Stomach (tissue), 9 donors: ENCODE data around the gene NDUFB7. TPM values are rescaled to one million over a fixed set of nuclear protein-coding genes. Genes with fewer than 3 reads are reported as not detected.
"Not testable (repeated sequence)": the region's sequence is repeated elsewhere in the genome, so short reads cannot be mapped to it uniquely, and the experiment has no call there.

Experiments used
- DNase-seq, 2 donors: peaks; one replicate each; pipeline versions ENCODE4 v3.0.0 to v3.0.0-alpha.2; 2013 to 2019
- H3K27ac ChIP-seq, 5 donors: fragments of 200-600 bp in 4 of 5; sonication (generic) in 4 of 5; one replicate each; pipeline ENCODE4 v1.5.1; 2013 to 2019; ENCODE audit warnings: mild to moderate bottlenecking in 1 of 5, moderate library complexity in 1 of 5
- H3K27me3 ChIP-seq, 3 donors: fragments of 200-600 bp; sonication (generic); one replicate each; pipeline ENCODE4 v1.5.1; 2017 to 2019; ENCODE audit warnings: mixed run types in 1 of 3
- H3K36me3 ChIP-seq, 4 donors: fragments of 200-600 bp; sonication (generic); 1 replicate in 3 of 4; 2 replicates in 1 of 4; pipeline ENCODE4 v1.5.1; 2016 to 2019
- H3K4me1 ChIP-seq, 4 donors: fragments of 200-600 bp; sonication (generic); one replicate each; pipeline ENCODE4 v1.5.1; 2016 to 2019
- H3K4me3 ChIP-seq, 4 donors: fragments of 200-600 bp; sonication (generic) in 3 of 4; one replicate each; pipeline ENCODE4 v1.5.1; 2016 to 2019; ENCODE audit warnings: mild to moderate bottlenecking in 1 of 4
- H3K9me3 ChIP-seq, 4 donors: fragments of 200-600 bp; sonication (generic); one replicate each; pipeline ENCODE4 v1.5.1; 2016 to 2019
- EP300 ChIP-seq: sonication (generic); formaldehyde crosslinking; IDR thresholded peaks from one replicate; pipeline ENCODE4 v1.6.1; 2017; ENCODE audit warnings: antibody characterized with exemption
- POLR2A ChIP-seq, 4 donors: fragments of 450-650 bp; IDR thresholded peaks; one replicate each; pipeline ENCODE4 v1.6.1; 2016; ENCODE audit warnings: antibody characterized with exemption in 4 of 4, control low read depth in 2 of 4, mild to moderate bottlenecking in 1 of 4, moderate library complexity in 1 of 4
- POLR2AphosphoS5 ChIP-seq, 3 donors: sonication (generic); formaldehyde crosslinking; IDR thresholded peaks; one replicate each; pipeline ENCODE4 v1.6.1; 2016; ENCODE audit warnings: antibody characterized with exemption in 3 of 3
- WGBS, 5 donors: extraction: QIAGEN DNeasy Blood & Tissue Kit in 3 of 5; methylation state at CpG; one replicate each; pipeline versions ENCODE4 v1.1.5 to v1.1.7; 2013 to 2018; 5-methylcytosine and 5-hydroxymethylcytosine counted together
- intact Hi-C: fragments of 100-400 bp; cut with DNase I; formaldehyde crosslinking; loops from one replicate; pipeline ENCODE4 v1.15.1; 2023; ENCODE audit warnings: low total_unique reads
- polyA plus RNA-seq, 3 donors: library from polyadenylated mRNA; stranded (reverse); fragments of 200-250 nt; gene quantifications; one replicate each; pipeline ENCODE4 v1.2.3, GENCODE V29; 2013
- total RNA-seq, 5 donors: library from RNA; depleted of rRNA; stranded (reverse); fragments of >200 nt; gene quantifications; one replicate each; pipeline versions ENCODE4 v1.1.0 to v1.2.3, GENCODE V29; 2014 to 2016
- TF ChIP-seq, protein P1 (sequence below), 7 experiments: fragments of 450-650 bp in 4 of 7; fragments of 200-600 bp in 3 of 7; sonication (generic) in 3 of 7; IDR thresholded peaks; one replicate each; pipeline ENCODE4 v1.5.1; 2016 to 2019; ENCODE audit warnings: antibody characterized with exemption in 7 of 7, control low read depth in 2 of 7, mild to moderate bottlenecking in 1 of 7
- donor health status: healthy with polysubstance abuse.
- donor health status: Bipolar disorder and iron deficiency.
- donor health status: healthy.

The NDUFB7 gene
- total and polyA plus RNA-seq, 8 donors: 159 to 1,175 (median 484) TPM

DNA sequence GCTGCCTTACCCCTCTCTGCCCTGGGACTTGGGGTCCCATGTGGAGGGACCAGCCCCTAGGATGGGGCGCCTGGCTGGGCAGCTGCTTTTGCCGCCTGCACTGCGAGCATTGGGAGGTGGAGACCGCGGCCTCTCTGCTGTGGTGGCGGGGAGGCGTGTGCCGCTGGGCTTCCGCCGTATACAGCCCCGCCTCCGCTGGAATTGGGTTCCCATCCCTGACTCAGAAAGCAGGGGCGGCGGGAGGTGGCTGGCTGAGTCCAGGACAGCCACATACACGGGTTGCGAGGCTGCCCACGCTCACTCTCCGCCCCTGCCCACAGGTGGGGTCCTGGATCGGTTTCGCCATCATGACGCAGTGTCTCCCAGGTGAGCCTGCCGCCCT is 6.6 kb downstream of the NDUFB7 start:
- intact Hi-C loops: loop anchor here (10.0 kb wide), 1 partner anchor 130 kb away; the partner anchor contains the start of gene ZNF333
- TF ChIP-seq POLR2A (IDR thresholded peaks at IDR 0.05): no peak
- no peak for TF ChIP-seq EP300
- TF ChIP-seq, protein P1, sequence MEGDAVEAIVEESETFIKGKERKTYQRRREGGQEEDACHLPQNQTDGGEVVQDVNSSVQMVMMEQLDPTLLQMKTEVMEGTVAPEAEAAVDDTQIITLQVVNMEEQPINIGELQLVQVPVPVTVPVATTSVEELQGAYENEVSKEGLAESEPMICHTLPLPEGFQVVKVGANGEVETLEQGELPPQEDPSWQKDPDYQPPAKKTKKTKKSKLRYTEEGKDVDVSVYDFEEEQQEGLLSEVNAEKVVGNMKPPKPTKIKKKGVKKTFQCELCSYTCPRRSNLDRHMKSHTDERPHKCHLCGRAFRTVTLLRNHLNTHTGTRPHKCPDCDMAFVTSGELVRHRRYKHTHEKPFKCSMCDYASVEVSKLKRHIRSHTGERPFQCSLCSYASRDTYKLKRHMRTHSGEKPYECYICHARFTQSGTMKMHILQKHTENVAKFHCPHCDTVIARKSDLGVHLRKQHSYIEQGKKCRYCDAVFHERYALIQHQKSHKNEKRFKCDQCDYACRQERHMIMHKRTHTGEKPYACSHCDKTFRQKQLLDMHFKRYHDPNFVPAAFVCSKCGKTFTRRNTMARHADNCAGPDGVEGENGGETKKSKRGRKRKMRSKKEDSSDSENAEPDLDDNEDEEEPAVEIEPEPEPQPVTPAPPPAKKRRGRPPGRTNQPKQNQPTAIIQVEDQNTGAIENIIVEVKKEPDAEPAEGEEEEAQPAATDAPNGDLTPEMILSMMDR (IDR thresholded peaks at IDR 0.05): no peak
- no peak for TF ChIP-seq POLR2AphosphoS5 (IDR thresholded peaks at IDR 0.05)
- Histone ChIP-seq H3K27me3 (no peaks in the 10 kb centered on the region), H3K27ac (no peak overlapping the region), H3K9me3 (no peaks in the 10 kb centered on the region), H3K4me1 (peaks cover 13 to 56% (median 47%) of the 10 kb centered on the region in 4 donors), H3K36me3 (peaks cover 20 to 68% (median 49%) of the 10 kb centered on the region in 4 donors), H3K4me3 (no peak overlapping the region)
- WGBS, 5 donors: 88 to 93% (median 91%) methylated on average over 5 to 22 of the region's 22 CpGs
- no peak for DNase-seq

DNA sequence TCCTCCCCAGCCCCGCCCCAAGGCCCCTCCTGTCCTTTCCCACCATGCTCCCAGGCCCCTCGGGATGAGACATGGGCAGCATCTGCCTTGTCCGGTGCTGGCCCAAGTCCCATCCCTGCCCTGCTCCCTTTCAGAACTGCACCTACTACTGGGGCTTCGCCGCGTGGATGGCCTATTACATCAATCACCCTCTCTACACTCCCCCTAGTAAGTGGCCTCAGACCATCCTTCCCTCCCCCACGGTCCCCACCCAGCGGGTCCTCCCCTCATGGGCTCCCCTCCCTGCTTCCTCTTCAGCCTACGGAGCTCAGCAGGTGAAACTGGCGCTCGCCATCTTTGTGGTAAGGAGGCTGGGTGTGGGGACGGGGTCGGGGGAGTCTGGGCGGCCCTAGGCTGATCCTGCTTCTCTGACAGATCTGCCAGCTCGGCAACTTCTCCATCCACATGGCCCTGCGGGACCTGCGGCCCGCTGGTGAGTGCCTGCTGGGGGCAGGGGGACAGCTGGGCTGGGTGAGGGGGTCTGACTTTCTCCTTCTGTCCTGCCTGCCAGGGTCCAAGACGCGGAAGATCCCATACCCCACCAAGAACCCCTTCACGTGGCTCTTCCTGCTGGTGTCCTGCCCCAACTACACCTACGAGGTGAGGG is 7.1 kb downstream of the NDUFB7 start:
- intact Hi-C loops: loop anchor here (10.0 kb wide), 1 partner anchor 130 kb away; the partner anchor contains the start of gene ZNF333

DNA sequence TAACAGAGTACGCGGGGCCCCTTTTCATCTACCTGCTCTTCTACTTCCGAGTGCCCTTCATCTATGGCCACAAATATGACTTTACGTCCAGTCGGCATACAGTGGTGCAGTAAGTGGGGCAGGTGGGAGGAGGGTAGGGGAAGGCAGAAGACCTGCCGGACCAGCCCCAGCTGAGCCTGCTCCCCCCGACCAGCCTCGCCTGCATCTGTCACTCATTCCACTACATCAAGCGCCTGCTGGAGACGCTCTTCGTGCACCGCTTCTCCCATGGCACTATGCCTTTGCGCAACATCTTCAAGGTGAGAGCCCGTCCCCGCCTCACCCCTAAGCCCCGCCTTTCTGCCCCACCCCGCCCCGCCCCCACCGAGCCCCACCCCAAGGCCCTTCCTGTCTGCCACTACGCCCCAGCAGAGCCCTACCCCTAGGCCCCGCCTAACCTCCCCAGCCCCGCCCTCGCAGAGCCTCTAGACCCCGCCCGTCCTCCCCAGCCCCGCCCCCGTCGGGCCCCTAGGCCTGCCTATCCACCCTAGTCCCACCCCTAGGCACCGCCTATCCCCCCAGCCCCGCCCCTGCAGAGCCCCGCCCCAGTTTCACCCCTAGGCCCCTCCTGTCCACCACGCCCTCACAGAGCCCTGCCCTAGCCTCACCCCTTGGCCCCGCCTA is 7.7 kb downstream of the NDUFB7 start:
- Histone ChIP-seq H3K36me3 (peaks cover 20 to 67% (median 49%) of the 10 kb centered on the region in 4 donors), H3K27ac (no peak overlapping the region), H3K4me3 (no peak overlapping the region), H3K4me1 (peaks cover 12 to 47% (median 41%) of the 10 kb centered on the region in 4 donors), H3K9me3 (no peaks in the 10 kb centered on the region), H3K27me3 (no peaks in the 10 kb centered on the region)
- 68 to 90% (median 79%) methylated on average over 14 to 33 of the region's 33 CpGs for whole genome bisulfite sequencing, 5 donors
- peak in 1 of 2 donors; percentile 57 for DNase-seq
- TF ChIP-seq POLR2AphosphoS5 (IDR thresholded peaks at IDR 0.05) (no peak), POLR2A (IDR thresholded peaks at IDR 0.05) (no peak)
- TF ChIP-seq, protein P1 (IDR thresholded peaks at IDR 0.05): no peak
- intact Hi-C loops: loop anchor here (10.0 kb wide), 1 partner anchor 131 kb away; the partner anchor contains the start of gene ZNF333

More for the DNA sequence above, 7.1 kb downstream of the NDUFB7 start:
- not testable (repeated sequence) for H3K9me3 ChIP-seq, DNase-seq, H3K27me3 ChIP-seq, H3K4me3 ChIP-seq, H3K27ac ChIP-seq
- WGBS, 5 donors: 71 to 84% (median 81%) methylated on average over 10 to 22 of the region's 22 CpGs
- peaks cover 20 to 68% (median 49%) of the 10 kb centered on the region in 4 donors for H3K36me3 ChIP-seq
- peaks cover 12 to 54% (median 44%) of the 10 kb centered on the region in 4 donors for H3K4me1 ChIP-seq

DNA sequence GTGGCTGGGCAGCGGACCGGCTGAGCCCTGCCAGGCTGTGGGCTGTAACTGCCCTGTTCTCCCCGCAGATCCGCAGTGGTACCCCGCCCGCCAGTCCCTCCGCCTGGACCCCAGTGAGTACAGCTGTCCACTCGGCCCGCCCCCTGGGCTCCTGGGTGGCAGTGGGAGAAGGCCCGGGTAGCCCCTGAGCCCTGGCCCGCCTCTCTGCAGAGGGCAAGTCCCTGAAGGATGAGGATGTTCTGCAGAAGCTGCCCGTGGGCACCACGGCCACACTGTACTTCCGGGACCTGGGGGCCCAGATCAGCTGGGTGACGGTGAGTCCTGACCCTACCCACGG is 8.3 kb downstream of the NDUFB7 start:
- no peak for DNase-seq
- intact Hi-C loops: loop anchor here (10.0 kb wide), 1 partner anchor 131 kb away; the partner anchor contains the start of gene ZNF333
- Histone ChIP-seq H3K36me3 (peaks cover 20 to 65% (median 47%) of the 10 kb centered on the region in 4 donors), H3K9me3 (no peaks in the 10 kb centered on the region), H3K27ac (no peak overlapping the region), H3K4me3 (no peak overlapping the region), H3K27me3 (no peaks in the 10 kb centered on the region), H3K4me1 (peaks cover 12 to 42% (median 37%) of the 10 kb centered on the region in 4 donors)
- TF ChIP-seq, protein P1 (IDR thresholded peaks at IDR 0.05): no peak
- no peak for TF ChIP-seq POLR2A (IDR thresholded peaks at IDR 0.05)
- TF ChIP-seq POLR2AphosphoS5 (IDR thresholded peaks at IDR 0.05): no peak
- TF ChIP-seq EP300: no peak
- WGBS, 5 donors: 89 to 95% (median 91%) methylated on average over 9 to 16 of the region's 16 CpGs
